ENCODE measurements around the gene NAGLU.

GRCh38 chr17:42502926-42503325 is 33.1 kb upstream of the NAGLU start:
- TF ChIP-seq, protein P1, sequence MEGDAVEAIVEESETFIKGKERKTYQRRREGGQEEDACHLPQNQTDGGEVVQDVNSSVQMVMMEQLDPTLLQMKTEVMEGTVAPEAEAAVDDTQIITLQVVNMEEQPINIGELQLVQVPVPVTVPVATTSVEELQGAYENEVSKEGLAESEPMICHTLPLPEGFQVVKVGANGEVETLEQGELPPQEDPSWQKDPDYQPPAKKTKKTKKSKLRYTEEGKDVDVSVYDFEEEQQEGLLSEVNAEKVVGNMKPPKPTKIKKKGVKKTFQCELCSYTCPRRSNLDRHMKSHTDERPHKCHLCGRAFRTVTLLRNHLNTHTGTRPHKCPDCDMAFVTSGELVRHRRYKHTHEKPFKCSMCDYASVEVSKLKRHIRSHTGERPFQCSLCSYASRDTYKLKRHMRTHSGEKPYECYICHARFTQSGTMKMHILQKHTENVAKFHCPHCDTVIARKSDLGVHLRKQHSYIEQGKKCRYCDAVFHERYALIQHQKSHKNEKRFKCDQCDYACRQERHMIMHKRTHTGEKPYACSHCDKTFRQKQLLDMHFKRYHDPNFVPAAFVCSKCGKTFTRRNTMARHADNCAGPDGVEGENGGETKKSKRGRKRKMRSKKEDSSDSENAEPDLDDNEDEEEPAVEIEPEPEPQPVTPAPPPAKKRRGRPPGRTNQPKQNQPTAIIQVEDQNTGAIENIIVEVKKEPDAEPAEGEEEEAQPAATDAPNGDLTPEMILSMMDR (IDR thresholded peaks at IDR 0.05), result no peak
- TF ChIP-seq ZFX (IDR thresholded peaks at IDR 0.05; ENCODE audit: borderline replicate concordance), result no peak
